ENCODE results near the gene KCNH2.

The KCNH2 gene

GRCh38 chr7:151019130-151019447 lies 41.0 kb upstream of the KCNH2 start:
- no peak for TF ChIP-seq POLR2A (IDR thresholded peaks at IDR 0.05; ENCODE audit: extremely low read depth, insufficient read length)
- no peak for TF ChIP-seq MYC (IDR thresholded peaks at IDR 0.05; ENCODE audit: low read depth, low read length)
- no peak for TF ChIP-seq MAX (IDR thresholded peaks at IDR 0.05; ENCODE audit: low read depth, low read length)
- no peak for TF ChIP-seq CTCF (IDR thresholded peaks at IDR 0.05; ENCODE audit: low read depth, low read length)
- no peak for DNase-seq (ENCODE audit: low read depth)
- no peak overlapping the region for H3K4me3 ChIP-seq (ENCODE audit: low read depth, low read length)

- TF ChIP-seq CTCF (IDR thresholded peaks at IDR 0.05; ENCODE audit: low read depth, low read length): no peak
- no peak for TF ChIP-seq MYC (IDR thresholded peaks at IDR 0.05; ENCODE audit: low read depth, low read length)
- TF ChIP-seq MAX (IDR thresholded peaks at IDR 0.05; ENCODE audit: low read depth, low read length): no peak; the same call in none of the 2 replicates
- TF ChIP-seq POLR2A (IDR thresholded peaks at IDR 0.05; ENCODE audit: extremely low read depth, insufficient read length): no peak
- H3K4me3 ChIP-seq (ENCODE audit: low read depth, low read length): no peak overlapping the region
- no peak for DNase-seq (ENCODE audit: low read depth)
Observed at GRCh38 chr7:151018421-151019129, 40.5 kb upstream of the KCNH2 start.

GRCh38 chr7:151017953-151018420 lies 39.9 kb upstream of the KCNH2 start:
- H3K4me3 ChIP-seq (ENCODE audit: low read depth, low read length): no peak overlapping the region
- TF ChIP-seq CTCF (IDR thresholded peaks at IDR 0.05; ENCODE audit: low read depth, low read length): peak; percentile 98
- TF ChIP-seq MAX (IDR thresholded peaks at IDR 0.05; ENCODE audit: low read depth, low read length): peak; percentile 60
- no peak for TF ChIP-seq POLR2A (IDR thresholded peaks at IDR 0.05; ENCODE audit: extremely low read depth, insufficient read length)
- peak; percentile 24; the same call in 1 of the 2 replicates for TF ChIP-seq MYC (IDR thresholded peaks at IDR 0.05; ENCODE audit: low read depth, low read length)
- peak; percentile 81 for DNase-seq (ENCODE audit: low read depth)

GRCh38 chr7:151017370-151017952 lies 39.3 kb upstream of the KCNH2 start:
- no peak for DNase-seq (ENCODE audit: low read depth)
- H3K4me3 ChIP-seq (ENCODE audit: low read depth, low read length): no peak overlapping the region
- TF ChIP-seq MAX (IDR thresholded peaks at IDR 0.05; ENCODE audit: low read depth, low read length) (no peak), MYC (IDR thresholded peaks at IDR 0.05; ENCODE audit: low read depth, low read length) (no peak), CTCF (IDR thresholded peaks at IDR 0.05; ENCODE audit: low read depth, low read length) (no peak), POLR2A (IDR thresholded peaks at IDR 0.05; ENCODE audit: extremely low read depth, insufficient read length) (no peak)

- H3K4me3 ChIP-seq (ENCODE audit: low read depth, low read length): no peak overlapping the region
- DNase-seq (ENCODE audit: low read depth): no peak
- no peak for TF ChIP-seq MYC (IDR thresholded peaks at IDR 0.05; ENCODE audit: low read depth, low read length)
- no peak for TF ChIP-seq POLR2A (IDR thresholded peaks at IDR 0.05; ENCODE audit: extremely low read depth, insufficient read length)
- no peak for TF ChIP-seq MAX (IDR thresholded peaks at IDR 0.05; ENCODE audit: low read depth, low read length)
- no peak for TF ChIP-seq CTCF (IDR thresholded peaks at IDR 0.05; ENCODE audit: low read depth, low read length)
Observed at GRCh38 chr7:151016942-151017341, 38.8 kb upstream of the KCNH2 start.
